GM12891 (cell line): ENCODE data around the gene CABP2.

Experiments used
- POLR2A ChIP-seq: IDR thresholded peaks from 2 replicates; pipeline ENCODE4 v1.6.1; 2011; ENCODE audit warnings: low read depth, low read length, control low read depth
- POLR2AphosphoS5 ChIP-seq: IDR thresholded peaks from 2 replicates; pipeline ENCODE4 v1.6.1; 2011; ENCODE audit warnings: low read depth, low read length, control low read depth

DNA sequence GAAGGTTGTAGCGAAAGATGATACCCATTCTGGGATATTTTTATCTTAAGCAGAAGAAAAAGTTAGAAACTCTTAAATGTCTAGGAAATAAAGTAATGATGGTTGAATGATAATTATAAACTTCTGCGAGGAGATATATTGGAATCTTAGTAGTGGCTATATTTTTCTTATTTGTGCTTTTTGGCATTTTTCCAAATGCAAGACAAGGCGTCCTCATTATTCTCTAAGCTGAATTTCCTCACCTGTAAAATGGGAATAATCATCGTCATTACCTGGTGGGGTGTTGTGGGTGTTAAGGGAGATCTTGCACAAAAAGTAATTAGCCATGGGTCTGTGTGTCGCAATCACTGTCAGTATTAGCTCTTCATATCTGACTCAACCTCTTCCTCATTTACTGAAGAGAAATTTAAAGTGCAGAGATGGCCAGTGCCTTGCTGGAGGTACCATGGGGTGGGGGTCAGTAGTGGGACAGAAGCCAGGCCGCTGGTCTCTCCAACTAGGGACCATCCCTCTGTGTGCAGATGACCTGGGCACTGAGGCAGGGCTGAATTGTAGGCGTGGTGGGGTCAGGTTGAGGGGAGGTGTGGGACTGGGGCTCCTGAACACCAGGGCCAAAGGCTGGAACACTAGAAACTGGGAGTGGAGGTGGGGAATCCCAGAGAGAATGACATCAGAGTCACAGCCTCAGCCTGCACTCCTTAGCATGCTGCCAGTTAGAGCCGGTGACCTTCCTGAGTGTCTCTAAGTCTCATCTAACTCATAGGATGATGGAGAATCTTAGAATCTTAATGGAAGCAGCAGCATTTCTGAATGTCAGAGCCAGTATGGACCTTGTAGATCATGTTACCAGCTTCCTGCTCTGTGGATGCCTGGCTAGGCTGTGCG is 22.2 kb downstream of the CABP2 start:
- TF ChIP-seq POLR2A = no peak
- no peak for TF ChIP-seq POLR2AphosphoS5
